Type B pancreatic cell (in vitro differentiated cells): ENCODE measurements around the gene SEC24D. TPM values are rescaled to one million over a fixed set of nuclear protein-coding genes. Genes with fewer than 3 reads are reported as not detected.
A peak's percentile ranks its signal among the peaks of the same experiment; 100 is the strongest.

Experiments
- DNase-seq: peaks from one replicate; pipeline ENCODE4 v3.0.0; 2021; ENCODE audit warnings: mixed read lengths; ENCODE audit not compliant: unreplicated experiment; ENCODE audit errors: extremely low spot score
- H3K27ac Mint-ChIP-seq: 2 replicates; pipeline ENCODE4 v1.8.0; 2021; ENCODE audit warnings: mild to moderate bottlenecking, mixed read lengths
- H3K27me3 Mint-ChIP-seq: 2 replicates; pipeline ENCODE4 v1.8.0; 2021; ENCODE audit warnings: mixed read lengths
- H3K36me3 Mint-ChIP-seq: 2 replicates; pipeline ENCODE4 v1.8.0; 2021; ENCODE audit warnings: mixed read lengths
- H3K4me1 Mint-ChIP-seq: one replicate; pipeline ENCODE4 v1.8.0; 2021; ENCODE audit warnings: mixed read lengths; ENCODE audit not compliant: unreplicated experiment
- H3K4me3 Mint-ChIP-seq: 2 replicates; pipeline ENCODE4 v1.8.0; 2021; ENCODE audit warnings: mild to moderate bottlenecking, mixed read lengths
- H3K9me3 Mint-ChIP-seq: 2 replicates; pipeline ENCODE4 v1.8.0; 2021; ENCODE audit warnings: mixed read lengths
- CTCF ChIP-seq: fragments of 200-600 bp; sonication (generic); conservative IDR thresholded peaks from 2 replicates; pipeline ENCODE4 v1.5.0; 2021; ENCODE audit warnings: antibody characterized with exemption, mild to moderate bottlenecking
- total RNA-seq: library from RNA; stranded (reverse); gene quantifications from 2 replicates; pipeline ENCODE4 v1.2.1, GENCODE V29; 2021; ENCODE audit warnings: low replicate concordance

SEC24D gene
- total RNA-seq, 1 donor from 2014 or later, result 53.9 TPM

GRCh38 chr4:118825799-118826198 lies 10.1 kb downstream of the SEC24D start:
- TF ChIP-seq CTCF, result no peak
- H3K27me3 Mint-ChIP-seq, result no peaks in the 10 kb centered on the region
- no peak overlapping the region for H3K27ac Mint-ChIP-seq
- peaks cover 31% of the 10 kb centered on the region for H3K36me3 Mint-ChIP-seq
- no peaks in the 10 kb centered on the region for H3K9me3 Mint-ChIP-seq
- H3K4me1 Mint-ChIP-seq, result peaks cover 23% of the 10 kb centered on the region
- no peak for DNase-seq
- H3K4me3 Mint-ChIP-seq, result no peak overlapping the region

GRCh38 chr4:118824141-118824540 lies 11.8 kb downstream of the SEC24D start:
- H3K4me1 Mint-ChIP-seq, result peaks cover 19% of the 10 kb centered on the region
- H3K9me3 Mint-ChIP-seq, result no peaks in the 10 kb centered on the region
- H3K36me3 Mint-ChIP-seq, result peaks cover 23% of the 10 kb centered on the region
- TF ChIP-seq CTCF, result no peak
- DNase-seq, result no peak
- H3K27ac Mint-ChIP-seq, result no peak overlapping the region
- no peak overlapping the region for H3K4me3 Mint-ChIP-seq
- no peaks in the 10 kb centered on the region for H3K27me3 Mint-ChIP-seq

GRCh38 chr4:118823471-118823870 lies 12.5 kb downstream of the SEC24D start:
- Mint-ChIP-seq H3K4me1 (peaks cover 15% of the 10 kb centered on the region), H3K27ac (no peak overlapping the region), H3K36me3 (peaks cover 18% of the 10 kb centered on the region), H3K4me3 (no peak overlapping the region), H3K27me3 (no peaks in the 10 kb centered on the region), H3K9me3 (no peaks in the 10 kb centered on the region)
- no peak for DNase-seq
- no peak for TF ChIP-seq CTCF

GRCh38 chr4:118821590-118822293 lies 14.2 kb downstream of the SEC24D start:
- no peaks in the 10 kb centered on the region for H3K9me3 Mint-ChIP-seq
- H3K27me3 Mint-ChIP-seq, result no peaks in the 10 kb centered on the region
- peaks cover 7% of the 10 kb centered on the region for H3K4me1 Mint-ChIP-seq
- no peak for TF ChIP-seq CTCF
- no peak for DNase-seq
- no peak overlapping the region for H3K4me3 Mint-ChIP-seq
- peak overlapping the region; percentile 27 for H3K27ac Mint-ChIP-seq
- H3K36me3 Mint-ChIP-seq, result peaks cover 21% of the 10 kb centered on the region

- Mint-ChIP-seq H3K36me3 (peaks cover 29% of the 10 kb centered on the region), H3K27me3 (no peaks in the 10 kb centered on the region), H3K27ac (no peak overlapping the region), H3K9me3 (no peaks in the 10 kb centered on the region), H3K4me3 (no peak overlapping the region), H3K4me1 (no peaks in the 10 kb centered on the region)
- TF ChIP-seq CTCF, result no peak
- DNase-seq, result no peak
Observed at GRCh38 chr4:118817178-118817930, 18.6 kb downstream of the SEC24D start.
